ENCODE data around the gene SULF2.
"Not testable (repeated sequence)": the region's sequence is repeated elsewhere in the genome, so short reads cannot be mapped to it uniquely, and the experiment has no call there.

Gene SULF2

DNA sequence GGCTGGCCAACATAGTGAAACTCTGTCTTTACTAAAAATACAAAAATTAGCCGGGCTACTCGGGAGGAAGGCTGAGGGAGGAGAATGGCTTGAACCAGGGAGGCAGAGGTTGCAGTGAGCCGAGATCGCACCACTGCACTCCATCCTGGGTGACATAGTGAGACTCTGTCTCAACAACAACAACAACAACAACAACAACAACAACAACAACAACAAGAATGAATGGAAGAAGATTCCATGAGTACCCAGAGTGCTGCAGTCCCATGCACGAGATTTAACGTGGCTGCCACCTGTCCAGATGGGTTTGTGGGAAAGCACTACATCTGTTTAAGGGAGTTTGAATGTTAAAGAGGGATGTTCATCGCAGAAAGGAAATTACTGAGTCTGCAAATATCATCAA, 19.7 kb upstream of the SULF2 start:
- not testable (repeated sequence) for H3K36me3 ChIP-seq (ENCODE audit: control insufficient read depth in 5 of 5, insufficient read depth in 5 of 5, low read length in 5 of 5); H3K4me3 ChIP-seq (ENCODE audit: low read depth in 1 of 5, low read length in 5 of 5); H3K27ac ChIP-seq (ENCODE audit: low read depth, low read length); H3K9me3 ChIP-seq (ENCODE audit: control insufficient read depth in 5 of 5, low read length in 5 of 5); H3K4me1 ChIP-seq (ENCODE audit: control insufficient read depth in 5 of 5, insufficient read depth in 5 of 5, low read length in 5 of 5); H3K9ac ChIP-seq (ENCODE audit: low read length in 5 of 5)
- H3K27me3 ChIP-seq (ENCODE audit: control insufficient read depth in 5 of 5, insufficient read depth in 4 of 5, low read length in 5 of 5) = peaks cover 6 to 20% (median 10%) of the 10 kb centered on the region in 5 donors

DNA sequence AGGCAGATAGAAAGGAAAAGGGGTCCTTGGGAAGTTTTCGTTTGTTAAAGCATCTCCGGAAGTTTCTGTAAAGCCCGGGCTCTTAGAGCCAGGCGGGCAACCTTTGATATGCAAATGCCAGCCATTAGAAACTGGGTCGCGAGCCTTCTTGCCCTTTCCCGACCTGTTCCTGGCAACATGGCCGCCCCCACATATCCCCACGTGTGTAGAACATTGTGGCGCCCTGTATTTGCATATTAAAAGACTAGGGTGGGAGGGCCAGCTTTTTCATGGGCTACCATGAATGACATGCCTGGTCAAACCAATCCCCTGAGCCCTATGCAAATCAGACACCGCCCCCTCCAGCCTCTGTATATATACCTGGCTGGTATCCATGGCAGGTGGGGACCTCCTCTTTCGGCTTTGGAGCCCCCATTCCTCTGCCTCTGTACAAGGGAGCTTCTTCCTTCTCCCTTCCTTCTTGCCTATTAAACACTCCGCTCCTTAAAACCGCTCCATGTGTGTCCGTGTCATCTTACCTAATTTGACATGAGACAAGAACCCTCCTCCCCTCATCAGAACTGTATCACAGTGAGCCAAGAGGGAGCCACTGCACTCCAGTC, 19.0 kb upstream of the SULF2 start:
- H3K4me1 ChIP-seq (ENCODE audit: control insufficient read depth in 5 of 5, insufficient read depth in 5 of 5, low read length in 5 of 5); H3K4me3 ChIP-seq (ENCODE audit: low read depth in 1 of 5, low read length in 5 of 5); H3K27ac ChIP-seq (ENCODE audit: low read depth, low read length); H3K36me3 ChIP-seq (ENCODE audit: control insufficient read depth in 5 of 5, insufficient read depth in 5 of 5, low read length in 5 of 5); H3K9ac ChIP-seq (ENCODE audit: low read length in 5 of 5); H3K9me3 ChIP-seq (ENCODE audit: control insufficient read depth in 5 of 5, low read length in 5 of 5): not testable (repeated sequence)
- peaks cover 3 to 15% (median 7%) of the 10 kb centered on the region in 5 donors for H3K27me3 ChIP-seq (ENCODE audit: control insufficient read depth in 5 of 5, insufficient read depth in 4 of 5, low read length in 5 of 5)

DNA sequence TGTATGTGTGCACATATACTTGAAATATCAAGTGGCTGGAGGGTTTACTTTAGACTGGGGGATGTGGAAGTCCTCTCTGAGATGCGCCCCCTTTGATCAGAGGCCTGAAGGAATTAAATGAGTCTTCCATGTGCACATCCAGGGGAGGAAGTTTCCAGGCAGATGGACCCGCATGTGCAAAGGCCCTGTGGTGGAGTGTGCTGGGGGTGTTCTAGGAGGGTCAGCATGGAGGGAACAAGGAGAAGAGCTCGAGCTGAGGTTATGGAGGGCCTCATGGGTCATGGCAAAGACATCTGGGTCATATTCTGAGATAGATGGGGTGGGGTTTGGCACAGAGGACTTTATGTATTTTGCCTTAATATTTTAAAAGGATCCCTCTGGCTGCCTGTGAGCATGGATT, 17.7 kb upstream of the SULF2 start:
- H3K27me3 ChIP-seq (ENCODE audit: control insufficient read depth in 5 of 5, insufficient read depth in 4 of 5, low read length in 5 of 5) = peaks cover 3 to 15% (median 7%) of the 10 kb centered on the region in 5 donors

DNA sequence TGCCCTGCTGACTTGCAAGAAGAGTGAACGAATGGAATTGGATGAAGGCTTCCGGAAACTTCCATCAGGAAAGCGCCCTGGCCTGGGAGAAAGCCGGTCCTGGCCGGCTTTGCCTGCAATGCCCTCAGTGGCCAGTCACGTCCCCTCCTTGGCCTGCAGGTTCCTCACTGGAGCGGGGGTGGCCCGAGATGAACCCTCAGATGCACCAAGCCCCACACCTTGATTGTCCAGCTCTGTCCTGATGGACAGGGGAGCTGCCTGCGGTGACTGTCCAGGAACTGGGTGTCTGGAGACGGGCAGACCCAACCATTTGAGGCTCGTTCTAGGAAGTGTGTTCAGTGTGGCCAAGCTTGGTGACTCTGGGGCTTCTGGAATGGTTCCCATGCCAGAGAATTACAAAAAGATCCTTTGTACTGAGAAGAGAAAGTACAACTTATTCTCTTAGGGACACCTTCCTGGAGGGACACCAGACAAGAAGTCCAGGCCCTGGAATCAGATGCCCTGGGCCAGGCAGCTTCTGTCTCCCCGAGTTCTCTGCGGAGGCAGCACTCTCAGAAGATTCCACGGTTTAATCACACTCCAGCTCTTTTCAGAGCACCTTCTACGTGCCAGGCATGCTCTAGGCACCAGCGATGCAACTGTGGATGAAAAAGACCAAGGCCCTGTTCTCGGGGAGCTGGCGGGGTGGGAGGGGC, 17.1 kb upstream of the SULF2 start:
- no peak overlapping the region for H3K4me3 ChIP-seq (ENCODE audit: low read depth in 1 of 5, low read length in 5 of 5)
- H3K9me3 ChIP-seq (ENCODE audit: control insufficient read depth in 5 of 5, low read length in 5 of 5) = no peaks in the 10 kb centered on the region
- no peak overlapping the region for H3K9ac ChIP-seq (ENCODE audit: low read length in 5 of 5)
- H3K27ac ChIP-seq (ENCODE audit: low read depth, low read length) = no peak overlapping the region
- no peaks in the 10 kb centered on the region for H3K36me3 ChIP-seq (ENCODE audit: control insufficient read depth in 5 of 5, insufficient read depth in 5 of 5, low read length in 5 of 5)
- H3K4me1 ChIP-seq (ENCODE audit: control insufficient read depth in 5 of 5, insufficient read depth in 5 of 5, low read length in 5 of 5) = peaks cover 0 to 16% (median 8%) of the 10 kb centered on the region in 5 donors
- peaks cover 3 to 15% (median 7%) of the 10 kb centered on the region in 5 donors for H3K27me3 ChIP-seq (ENCODE audit: control insufficient read depth in 5 of 5, insufficient read depth in 4 of 5, low read length in 5 of 5)

More for the DNA sequence above, 17.7 kb upstream of the SULF2 start:
- Histone ChIP-seq H3K9ac (ENCODE audit: low read length in 5 of 5) (no peak overlapping the region), H3K4me1 (ENCODE audit: control insufficient read depth in 5 of 5, insufficient read depth in 5 of 5, low read length in 5 of 5) (peaks cover 0 to 14% (median 8%) of the 10 kb centered on the region in 5 donors), H3K36me3 (ENCODE audit: control insufficient read depth in 5 of 5, insufficient read depth in 5 of 5, low read length in 5 of 5) (no peaks in the 10 kb centered on the region), H3K4me3 (ENCODE audit: low read depth in 1 of 5, low read length in 5 of 5) (no peak overlapping the region), H3K9me3 (ENCODE audit: control insufficient read depth in 5 of 5, low read length in 5 of 5) (no peaks in the 10 kb centered on the region), H3K27ac (ENCODE audit: low read depth, low read length) (no peak overlapping the region)

DNA sequence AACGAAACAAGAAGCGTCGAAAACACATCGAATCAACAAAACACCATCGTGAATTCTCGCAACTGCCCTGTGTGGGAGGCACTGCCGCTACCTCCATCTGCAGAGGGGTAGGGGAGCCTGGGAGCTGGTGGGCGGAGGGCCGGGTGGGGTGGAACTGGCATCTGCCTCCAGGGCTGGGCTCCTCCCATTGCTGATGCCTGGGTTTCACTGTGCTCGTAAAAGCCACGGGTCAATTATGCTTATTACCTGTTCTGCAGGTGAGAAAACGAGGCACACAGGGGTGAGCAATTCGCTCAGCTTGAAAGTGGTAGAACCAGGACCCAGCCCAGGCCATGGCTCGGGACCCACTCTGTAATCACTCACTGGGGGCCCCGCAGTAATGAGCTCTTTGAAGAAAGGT, 16.5 kb upstream of the SULF2 start:
- H3K9ac ChIP-seq (ENCODE audit: low read length in 5 of 5) = no peak overlapping the region
- H3K27ac ChIP-seq (ENCODE audit: low read depth, low read length) = no peak overlapping the region
- H3K9me3 ChIP-seq (ENCODE audit: control insufficient read depth in 5 of 5, low read length in 5 of 5) = no peaks in the 10 kb centered on the region
- H3K4me1 ChIP-seq (ENCODE audit: control insufficient read depth in 5 of 5, insufficient read depth in 5 of 5, low read length in 5 of 5) = peaks cover 2 to 22% (median 8%) of the 10 kb centered on the region in 5 donors
- no peak overlapping the region for H3K4me3 ChIP-seq (ENCODE audit: low read depth in 1 of 5, low read length in 5 of 5)
- no peaks in the 10 kb centered on the region for H3K36me3 ChIP-seq (ENCODE audit: control insufficient read depth in 5 of 5, insufficient read depth in 5 of 5, low read length in 5 of 5)
- peaks cover 3 to 15% (median 6%) of the 10 kb centered on the region in 5 donors for H3K27me3 ChIP-seq (ENCODE audit: control insufficient read depth in 5 of 5, insufficient read depth in 4 of 5, low read length in 5 of 5)

DNA sequence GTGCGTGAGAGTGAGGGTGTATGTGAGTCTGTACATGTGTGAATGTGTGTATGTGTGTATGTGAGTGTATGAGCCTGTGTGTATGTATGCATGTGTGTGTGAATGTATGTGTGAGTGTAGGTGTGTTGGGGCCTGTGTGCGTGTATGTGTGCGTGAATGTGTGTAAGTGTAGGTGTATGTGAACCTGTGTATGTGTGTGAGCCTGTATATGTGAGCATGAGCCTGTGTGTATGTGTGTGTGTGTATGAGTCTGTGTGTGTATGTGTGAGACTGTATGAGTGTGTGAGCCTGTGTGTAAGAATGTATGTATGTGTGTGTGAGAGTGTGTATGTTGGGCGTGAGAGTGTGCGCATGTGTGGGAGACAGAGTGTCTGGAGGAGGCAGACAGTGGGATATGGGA, 15.8 kb upstream of the SULF2 start:
- H3K9me3 ChIP-seq (ENCODE audit: control insufficient read depth in 5 of 5, low read length in 5 of 5) = no peaks in the 10 kb centered on the region
- H3K27ac ChIP-seq (ENCODE audit: low read depth, low read length) = no peak overlapping the region
- no peaks in the 10 kb centered on the region for H3K36me3 ChIP-seq (ENCODE audit: control insufficient read depth in 5 of 5, insufficient read depth in 5 of 5, low read length in 5 of 5)
- peaks cover 2 to 24% (median 8%) of the 10 kb centered on the region in 5 donors for H3K4me1 ChIP-seq (ENCODE audit: control insufficient read depth in 5 of 5, insufficient read depth in 5 of 5, low read length in 5 of 5)
- H3K9ac ChIP-seq (ENCODE audit: low read length in 5 of 5) = no peak overlapping the region
- no peak overlapping the region for H3K4me3 ChIP-seq (ENCODE audit: low read depth in 1 of 5, low read length in 5 of 5)
- H3K27me3 ChIP-seq (ENCODE audit: control insufficient read depth in 5 of 5, insufficient read depth in 4 of 5, low read length in 5 of 5) = peaks cover 3 to 15% (median 5%) of the 10 kb centered on the region in 5 donors

DNA sequence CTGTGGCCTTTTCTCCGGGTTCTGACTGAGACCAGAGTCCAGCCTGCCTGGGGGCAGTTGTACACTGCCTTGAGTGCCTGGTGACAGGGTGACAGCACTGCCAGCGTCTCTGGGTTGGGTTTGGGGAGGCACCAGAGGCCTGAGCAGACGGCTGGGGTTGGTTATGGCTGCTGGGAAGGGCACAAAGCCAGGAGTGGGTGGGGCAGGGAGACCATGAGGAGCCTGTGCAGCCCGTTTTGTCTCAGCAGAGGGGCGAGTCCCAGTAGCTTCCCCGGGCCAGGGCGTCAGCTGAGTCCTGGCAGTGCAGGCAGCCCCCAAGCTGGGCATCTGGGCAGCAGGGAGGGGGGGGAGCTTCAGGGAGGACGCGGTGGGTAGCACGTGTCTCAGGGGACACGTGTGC, 15.3 kb upstream of the SULF2 start:
- H3K9ac ChIP-seq (ENCODE audit: low read length in 5 of 5) = no peak overlapping the region
- no peaks in the 10 kb centered on the region for H3K36me3 ChIP-seq (ENCODE audit: control insufficient read depth in 5 of 5, insufficient read depth in 5 of 5, low read length in 5 of 5)
- H3K9me3 ChIP-seq (ENCODE audit: control insufficient read depth in 5 of 5, low read length in 5 of 5) = no peaks in the 10 kb centered on the region
- no peak overlapping the region for H3K27ac ChIP-seq (ENCODE audit: low read depth, low read length)
- peaks cover 1 to 11% (median 4%) of the 10 kb centered on the region in 5 donors for H3K27me3 ChIP-seq (ENCODE audit: control insufficient read depth in 5 of 5, insufficient read depth in 4 of 5, low read length in 5 of 5)
- no peak overlapping the region for H3K4me3 ChIP-seq (ENCODE audit: low read depth in 1 of 5, low read length in 5 of 5)
- peaks cover 2 to 24% (median 8%) of the 10 kb centered on the region in 5 donors for H3K4me1 ChIP-seq (ENCODE audit: control insufficient read depth in 5 of 5, insufficient read depth in 5 of 5, low read length in 5 of 5)

DNA sequence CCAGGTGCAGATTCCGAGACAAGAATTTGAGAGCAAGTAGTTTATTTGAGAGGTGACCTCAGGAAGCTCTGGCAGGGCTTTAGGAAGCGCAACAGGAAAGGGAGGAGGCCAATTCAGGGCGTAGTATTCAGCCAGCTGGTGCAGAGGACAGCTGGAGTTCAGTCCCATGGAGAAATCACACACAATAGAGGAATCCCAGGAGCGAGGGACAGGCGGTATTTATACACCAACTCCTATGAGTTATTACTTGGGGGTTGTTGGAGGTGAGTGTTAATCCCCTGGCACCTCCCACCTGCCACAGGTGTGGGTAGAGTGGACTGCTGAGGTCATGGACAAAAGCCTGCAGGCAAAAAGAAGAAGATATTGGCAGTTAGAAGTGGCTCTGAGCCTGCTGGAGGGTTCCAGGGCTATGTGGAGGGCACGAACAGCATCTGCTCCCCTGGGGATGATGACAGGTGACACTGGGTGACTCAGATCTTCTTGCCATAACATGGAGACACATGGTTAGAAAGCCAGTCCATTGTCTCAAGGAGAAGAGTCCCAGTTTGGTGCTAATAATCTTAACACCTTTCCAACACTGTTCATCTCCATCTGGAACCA, 13.9 kb upstream of the SULF2 start:
- H3K27me3 ChIP-seq (ENCODE audit: control insufficient read depth in 5 of 5, insufficient read depth in 4 of 5, low read length in 5 of 5) = peaks cover 0 to 6% (median 4%) of the 10 kb centered on the region in 5 donors
- H3K4me3 ChIP-seq (ENCODE audit: low read depth in 1 of 5, low read length in 5 of 5) = no peak overlapping the region
- peak overlapping the region; percentile 10 for H3K27ac ChIP-seq (ENCODE audit: low read depth, low read length)
- no peak overlapping the region for H3K9ac ChIP-seq (ENCODE audit: low read length in 5 of 5)
- H3K9me3 ChIP-seq (ENCODE audit: control insufficient read depth in 5 of 5, low read length in 5 of 5) = no peaks in the 10 kb centered on the region
- peaks cover 2 to 24% (median 8%) of the 10 kb centered on the region in 5 donors for H3K4me1 ChIP-seq (ENCODE audit: control insufficient read depth in 5 of 5, insufficient read depth in 5 of 5, low read length in 5 of 5)
- no peaks in the 10 kb centered on the region for H3K36me3 ChIP-seq (ENCODE audit: control insufficient read depth in 5 of 5, insufficient read depth in 5 of 5, low read length in 5 of 5)

DNA sequence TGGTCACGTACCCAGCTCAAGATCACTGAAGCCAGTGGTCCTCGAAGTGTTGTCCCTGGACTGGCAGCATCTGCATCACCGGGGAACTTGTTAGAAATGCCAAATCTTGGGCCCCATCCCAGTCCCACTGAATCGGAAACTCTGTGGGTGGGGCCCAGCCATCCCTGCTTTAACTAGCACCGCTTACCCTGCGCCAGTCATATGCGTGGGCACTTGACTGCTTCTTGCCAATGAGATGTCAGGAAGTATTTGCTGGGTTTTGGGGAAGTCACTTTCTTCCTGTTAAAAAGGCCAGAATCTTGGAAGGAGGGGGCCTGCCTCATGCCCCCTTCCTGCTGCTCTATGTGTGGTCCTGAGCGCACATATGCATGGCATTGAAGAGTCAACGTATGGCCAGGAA, 11.7 kb upstream of the SULF2 start:
- Histone ChIP-seq H3K4me1 (ENCODE audit: control insufficient read depth in 5 of 5, insufficient read depth in 5 of 5, low read length in 5 of 5) (peaks cover 8 to 31% (median 12%) of the 10 kb centered on the region in 5 donors), H3K36me3 (ENCODE audit: control insufficient read depth in 5 of 5, insufficient read depth in 5 of 5, low read length in 5 of 5) (no peaks in the 10 kb centered on the region), H3K9ac (ENCODE audit: low read length in 5 of 5) (no peak overlapping the region), H3K27ac (ENCODE audit: low read depth, low read length) (no peak overlapping the region), H3K9me3 (ENCODE audit: control insufficient read depth in 5 of 5, low read length in 5 of 5) (no peaks in the 10 kb centered on the region), H3K4me3 (ENCODE audit: low read depth in 1 of 5, low read length in 5 of 5) (no peak overlapping the region), H3K27me3 (ENCODE audit: control insufficient read depth in 5 of 5, insufficient read depth in 4 of 5, low read length in 5 of 5) (peaks cover 0 to 6% (median 4%) of the 10 kb centered on the region in 5 donors)

DNA sequence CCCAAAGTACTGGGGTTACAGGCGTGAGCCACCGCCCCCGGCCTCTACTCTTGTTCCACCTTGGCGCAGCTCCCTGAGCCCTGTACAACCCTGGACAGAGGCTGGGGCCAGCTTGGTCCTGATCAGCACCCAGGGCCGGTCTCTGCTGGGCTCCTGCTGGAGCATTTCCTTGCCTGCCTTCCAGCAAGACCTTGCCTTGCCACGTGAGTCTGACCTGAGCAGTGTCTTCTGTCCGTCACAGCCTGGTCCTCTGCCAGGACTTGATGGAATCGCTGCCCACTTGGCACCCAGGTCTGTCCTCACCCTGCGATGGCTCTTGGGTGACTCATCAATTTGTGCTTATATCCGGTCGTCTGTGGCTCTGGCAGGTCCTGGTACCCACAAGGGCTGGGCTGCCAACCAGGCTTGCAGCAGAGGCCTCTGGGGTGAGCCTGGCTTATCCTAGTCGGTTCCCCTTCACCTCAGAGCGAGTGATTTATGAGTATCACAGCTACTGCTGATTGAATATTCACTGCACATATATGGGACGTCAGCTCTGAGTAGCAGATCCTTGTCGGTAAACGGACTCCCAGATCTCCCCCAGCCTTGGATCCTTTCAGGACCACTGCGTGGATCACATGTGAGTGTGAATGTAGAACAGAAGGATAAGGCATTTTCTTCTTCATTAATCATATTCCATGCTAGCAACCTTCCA, 10.1 kb upstream of the SULF2 start:
- H3K36me3 ChIP-seq (ENCODE audit: control insufficient read depth in 5 of 5, insufficient read depth in 5 of 5, low read length in 5 of 5) = no peaks in the 10 kb centered on the region
- H3K9ac ChIP-seq (ENCODE audit: low read length in 5 of 5) = no peak overlapping the region
- no peaks in the 10 kb centered on the region for H3K9me3 ChIP-seq (ENCODE audit: control insufficient read depth in 5 of 5, low read length in 5 of 5)
- peaks cover 0 to 8% (median 0%) of the 10 kb centered on the region in 5 donors for H3K27me3 ChIP-seq (ENCODE audit: control insufficient read depth in 5 of 5, insufficient read depth in 4 of 5, low read length in 5 of 5)
- H3K4me1 ChIP-seq (ENCODE audit: control insufficient read depth in 5 of 5, insufficient read depth in 5 of 5, low read length in 5 of 5) = peaks cover 14 to 36% (median 17%) of the 10 kb centered on the region in 5 donors
- no peak overlapping the region for H3K4me3 ChIP-seq (ENCODE audit: low read depth in 1 of 5, low read length in 5 of 5)
- H3K27ac ChIP-seq (ENCODE audit: low read depth, low read length) = no peak overlapping the region
